HuH-7 (cell line): ENCODE results near the gene SPEG.

ENCODE experiments used
- DNase-seq: peaks from one replicate; pipeline ENCODE4 v3.0.0; 2011; ENCODE audit warnings: low spot score

The SPEG gene

GRCh38 chr2:219497495-219498279, 63.0 kb downstream of the SPEG start:
- DNase-seq = peak; percentile 95

- peak; percentile 98 for DNase-seq
Observed at GRCh38 chr2:219498280-219499057, 63.8 kb downstream of the SPEG start, which contains the start of gene GMPPA. TSS of gene GMPPA (plus strand) at chr2:219498891. CDS start at chr2:219499976, 1,085 bp downstream.

GRCh38 chr2:219499058-219499307, 64.3 kb downstream of the SPEG start:
- DNase-seq = no peak

DNA sequence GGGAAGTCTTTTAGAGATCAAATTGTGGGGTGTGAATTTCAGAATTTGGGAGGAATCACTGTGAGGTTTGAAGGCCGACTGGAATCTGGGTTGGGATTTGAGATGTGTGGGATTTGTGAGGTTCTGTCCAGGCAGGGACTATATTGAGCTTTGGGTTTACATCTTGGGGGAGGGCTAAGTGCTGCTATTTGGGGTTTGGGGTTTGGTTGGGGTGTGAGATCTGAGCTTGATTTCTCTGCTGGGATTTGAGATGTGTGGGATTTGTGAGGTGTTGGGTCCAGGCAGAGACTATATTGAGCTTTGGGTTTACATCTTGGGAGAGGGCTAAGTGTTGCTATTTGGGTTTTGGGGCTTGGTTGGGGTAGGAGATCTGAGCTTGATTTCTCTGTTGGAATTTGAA, 64.9 kb downstream of the SPEG start:
- no peak for DNase-seq

GRCh38 chr2:219500135-219500534, 65.5 kb downstream of the SPEG start:
- DNase-seq = no peak

DNA sequence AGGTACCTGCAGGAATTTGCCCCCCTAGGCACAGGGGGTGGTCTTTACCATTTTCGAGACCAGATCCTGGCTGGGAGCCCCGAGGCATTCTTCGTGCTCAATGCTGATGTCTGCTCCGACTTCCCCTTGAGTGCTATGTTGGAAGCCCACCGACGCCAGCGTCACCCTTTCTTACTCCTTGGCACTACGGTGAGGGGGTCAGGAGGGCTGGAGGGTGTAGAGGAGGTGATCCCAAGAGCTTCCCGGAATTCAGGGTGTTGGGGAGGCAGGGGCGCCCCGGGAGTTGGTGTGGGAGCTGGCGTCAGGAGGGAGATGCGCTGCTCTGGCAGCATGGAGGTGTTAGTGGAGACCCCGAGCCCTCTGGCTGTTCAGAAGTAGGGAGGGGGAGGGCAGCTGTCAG, 67.2 kb downstream of the SPEG start:
- DNase-seq = no peak

DNA sequence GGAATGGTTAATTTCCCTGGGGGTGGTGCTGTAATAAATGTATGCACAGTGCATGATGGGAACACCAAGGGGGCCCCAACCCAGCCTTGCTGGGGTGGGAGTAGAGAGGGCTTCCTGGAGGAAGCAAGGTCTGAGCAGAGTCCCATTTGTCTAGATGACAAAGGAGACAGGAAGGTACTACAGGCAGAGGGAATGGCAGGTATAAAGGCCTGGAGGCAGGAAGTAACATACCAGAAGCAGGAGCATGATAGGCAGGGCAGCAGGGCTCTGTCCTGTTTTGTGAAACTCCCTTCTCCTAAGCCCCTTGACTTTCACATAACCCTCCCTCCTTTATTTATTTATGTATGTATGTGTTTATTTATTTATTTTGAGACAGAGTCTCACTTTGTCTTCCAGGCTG, 68.0 kb downstream of the SPEG start:
- no peak for DNase-seq

GRCh38 chr2:219505585-219505984, 70.9 kb downstream of the SPEG start:
- no peak for DNase-seq

DNA sequence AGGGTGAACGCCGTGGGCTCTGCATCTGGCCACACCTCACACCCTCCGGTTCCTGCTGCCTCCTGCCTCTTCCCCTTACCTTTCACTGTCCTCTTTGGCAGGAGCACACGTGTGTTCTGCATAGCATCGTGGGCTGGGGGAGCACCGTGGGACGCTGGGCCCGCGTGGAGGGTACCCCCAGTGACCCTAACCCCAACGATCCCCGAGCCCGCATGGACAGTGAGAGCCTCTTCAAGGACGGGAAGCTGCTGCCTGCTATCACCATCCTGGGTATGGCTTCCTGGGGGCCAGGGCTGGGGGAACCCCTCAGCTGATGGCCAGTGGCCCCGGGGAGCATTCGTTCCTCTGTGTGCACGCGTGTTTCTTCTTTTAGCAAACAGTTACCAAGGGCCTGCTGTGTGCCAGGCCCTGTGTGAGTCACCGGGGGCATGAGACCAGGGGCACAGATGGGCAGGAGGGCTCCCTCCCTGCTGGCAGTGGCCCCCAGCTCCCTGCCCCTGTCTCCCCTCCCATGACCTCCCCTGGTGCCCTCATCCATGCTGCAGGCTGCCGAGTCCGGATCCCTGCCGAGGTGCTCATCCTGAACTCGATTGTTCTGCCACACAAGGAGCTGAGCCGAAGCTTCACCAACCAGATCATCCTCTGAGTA, 71.6 kb downstream of the SPEG start:
- DNase-seq = no peak

DNA sequence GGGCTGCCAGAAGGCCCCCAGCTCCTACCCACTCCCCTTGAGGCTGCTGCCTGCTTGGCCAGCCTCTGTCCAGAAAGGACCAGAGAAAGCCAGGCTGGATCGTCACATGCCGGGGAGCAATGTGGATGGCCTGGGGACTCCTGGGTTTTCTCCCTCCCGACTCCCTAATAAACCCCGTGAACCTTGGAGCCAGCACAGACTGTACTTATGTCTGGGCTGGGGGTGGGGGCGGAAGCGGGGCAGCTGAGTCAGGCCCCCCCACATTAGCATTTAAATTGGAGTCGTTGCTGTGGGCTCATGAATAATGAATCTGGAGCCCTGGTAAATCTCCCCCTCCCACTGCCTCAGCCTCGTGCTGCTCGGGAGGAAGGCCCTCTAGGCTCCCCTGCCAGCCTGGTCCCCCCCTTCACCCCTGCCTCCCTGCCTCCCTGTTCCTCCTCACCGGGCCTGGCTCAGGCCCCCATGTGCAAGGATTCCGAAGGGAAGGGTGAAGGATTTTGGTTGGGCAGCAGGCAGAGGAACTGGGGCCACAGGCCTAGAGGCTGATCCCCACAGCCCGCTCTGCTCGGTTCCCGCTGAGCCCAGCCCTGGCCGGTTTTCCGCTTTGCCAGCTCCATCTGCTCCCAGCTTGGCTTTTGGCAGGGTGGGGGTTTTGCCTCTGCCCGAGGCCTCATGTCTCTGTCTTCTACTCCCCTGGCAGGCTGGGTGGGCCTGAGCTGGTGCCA, 72.3 kb downstream of the SPEG start:
- no peak for DNase-seq

DNA sequence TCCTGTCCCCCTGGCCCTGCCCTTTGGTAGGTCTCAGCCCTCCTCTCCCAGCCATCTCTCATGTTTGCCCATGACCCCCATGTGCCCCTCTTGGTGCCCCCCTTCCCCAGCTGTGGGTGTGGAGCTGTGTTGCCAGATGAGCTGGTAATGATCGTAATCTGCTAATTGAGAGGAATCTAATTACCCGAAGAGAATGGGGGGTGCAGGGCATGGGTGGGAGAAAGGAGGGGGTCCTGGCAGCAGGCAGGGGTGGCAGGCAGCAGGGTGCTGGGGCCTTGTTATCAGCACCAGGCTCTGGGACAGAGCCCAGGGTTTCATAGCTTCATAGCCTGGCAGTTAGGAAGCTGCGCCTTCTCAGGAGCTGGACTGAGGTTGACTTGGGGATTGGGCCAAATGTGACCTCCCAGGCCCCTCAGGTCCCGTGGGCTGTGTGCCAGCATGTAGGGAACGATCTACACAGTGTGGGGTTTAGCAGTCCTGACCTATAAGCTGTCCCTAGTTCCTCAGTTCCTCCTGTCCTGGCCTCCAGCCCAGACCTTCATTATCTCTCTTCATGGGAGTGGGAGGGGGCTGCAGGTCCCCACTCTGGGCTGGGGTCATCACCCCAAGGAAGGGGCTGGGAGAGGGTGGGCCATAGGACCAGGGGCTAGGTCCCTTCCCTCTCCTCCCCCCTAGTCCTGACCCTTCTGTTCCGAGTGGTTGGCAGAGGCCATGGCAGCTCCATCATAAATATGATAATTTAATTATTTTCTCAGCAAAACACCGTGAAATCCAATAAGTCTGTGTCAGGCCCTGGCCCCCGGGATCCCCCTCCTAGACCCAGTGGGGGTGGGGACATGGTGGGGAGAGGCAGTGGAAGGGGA, 73.2 kb downstream of the SPEG start:
- no peak for DNase-seq

DNA sequence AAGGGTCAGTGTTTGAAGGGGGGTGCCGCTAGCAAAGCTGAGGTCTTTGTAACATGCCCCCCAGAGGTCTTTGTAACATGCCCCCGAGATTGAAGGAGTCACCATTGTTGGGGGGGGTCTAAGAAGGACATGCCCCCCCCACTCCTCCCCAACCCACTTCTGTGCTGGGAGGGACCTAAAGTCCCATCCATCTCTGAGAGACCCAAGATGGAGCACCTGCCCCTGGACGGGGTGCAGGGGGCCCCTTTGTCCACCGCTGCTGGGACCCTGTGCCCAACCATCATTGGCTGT, 73.7 kb downstream of the SPEG start:
- DNase-seq = no peak

DNA sequence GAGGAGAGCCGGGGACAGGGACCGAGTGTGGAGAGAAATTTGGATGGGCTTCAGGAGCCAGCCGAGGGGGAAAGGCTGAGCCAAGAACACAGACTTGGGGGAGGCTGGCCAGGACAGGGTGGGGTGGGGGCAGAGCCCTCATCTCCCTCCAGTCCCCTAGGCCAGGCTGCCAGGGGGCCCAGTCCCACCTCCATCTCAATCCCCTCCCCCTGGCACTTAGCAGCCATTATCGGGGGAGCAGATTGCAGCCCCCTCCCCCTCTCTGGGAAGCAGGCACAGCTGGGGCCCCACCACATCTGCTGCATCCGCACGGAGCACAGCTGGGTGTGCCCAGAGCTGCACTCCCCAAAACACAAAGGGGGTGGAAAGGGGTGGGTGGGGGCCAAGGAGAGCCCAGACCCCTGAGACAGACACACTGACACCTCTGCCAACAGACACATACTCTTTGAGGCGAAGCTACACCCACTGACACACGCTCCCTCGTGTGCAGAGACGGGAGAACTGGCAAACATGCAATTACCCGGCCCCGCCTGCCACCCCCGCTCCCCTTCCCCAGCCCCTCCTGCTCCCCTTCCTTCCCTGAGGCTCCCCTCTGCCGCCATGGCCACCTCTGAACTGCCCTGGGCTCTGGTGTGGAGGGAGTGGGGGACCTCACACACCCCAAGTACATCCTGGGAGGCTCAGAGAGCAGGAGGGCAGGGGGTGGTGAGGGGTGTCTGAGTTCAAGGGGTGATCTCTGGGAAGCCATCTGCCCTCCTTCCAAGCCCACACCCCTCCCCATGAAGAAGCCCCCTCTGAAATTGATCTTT, 74.5 kb downstream of the SPEG start:
- DNase-seq = no peak

DNA sequence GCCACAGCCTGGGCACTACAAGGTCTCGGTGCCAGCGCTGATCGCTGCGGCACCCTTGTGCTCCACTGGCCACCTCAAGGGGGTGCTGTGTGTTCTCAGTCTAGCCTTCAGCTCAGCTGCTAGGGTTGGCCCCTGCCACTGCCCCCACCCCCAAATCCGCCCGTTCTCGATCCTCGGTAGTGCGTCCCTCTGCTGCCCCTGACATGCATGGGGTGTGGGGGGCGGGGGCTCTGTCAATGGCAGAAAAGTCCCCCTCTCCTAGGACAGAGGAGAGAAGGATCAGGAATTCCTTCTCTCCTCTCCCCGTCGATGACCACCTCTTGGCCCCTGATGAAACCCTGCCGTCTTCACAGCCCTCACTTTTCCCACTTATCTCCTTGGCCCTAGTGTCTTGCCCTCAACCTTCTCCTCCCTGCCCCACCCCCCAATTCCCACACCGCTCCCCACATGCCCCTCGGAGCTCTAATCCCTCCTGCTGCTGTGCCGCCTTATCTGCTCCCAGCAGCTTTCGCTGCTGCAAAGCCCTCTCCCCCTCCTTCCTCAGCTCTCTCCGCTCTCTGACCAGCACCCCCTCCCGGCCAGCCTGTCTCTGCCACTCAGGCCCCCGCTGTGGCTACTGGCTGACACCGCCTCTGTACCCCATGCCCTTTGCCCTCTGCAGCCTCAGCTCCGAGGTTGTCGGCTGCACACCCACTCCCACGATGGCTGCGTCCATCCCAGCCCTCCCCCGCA, 75.3 kb downstream of the SPEG start:
- DNase-seq = peak; percentile 86

- DNase-seq = no peak
Observed at GRCh38 chr2:219510512-219511135, 76.0 kb downstream of the SPEG start.

- no peak for DNase-seq
Observed at GRCh38 chr2:219511547-219512325, 77.1 kb downstream of the SPEG start.

GRCh38 chr2:219512524-219513216, 78.0 kb downstream of the SPEG start:
- no peak for DNase-seq

GRCh38 chr2:219513787-219514186, 79.1 kb downstream of the SPEG start:
- DNase-seq = no peak
